Right renal cortex interstitium (tissue), 3 donors: ENCODE results near the gene DNAH11. TPM values are rescaled to one million over a fixed set of nuclear protein-coding genes. Genes with fewer than 3 reads are reported as not detected.
"Not testable (repeated sequence)": the region's sequence is repeated elsewhere in the genome, so short reads cannot be mapped to it uniquely, and the experiment has no call there.

Experiments
- DNase-seq, 3 donors: peaks; one replicate each; pipeline ENCODE4 v3.0.0-alpha.2; 2013; ENCODE audit warnings: low read depth in 3 of 3, low spot score in 2 of 3
- polyA plus RNA-seq, 3 donors: library from polyadenylated mRNA; unstranded; fragments of 120-200 nt; gene quantifications; one replicate each; pipeline ENCODE4 v1.2.1, GENCODE V29; 2013; ENCODE audit not compliant: insufficient read length in 3 of 3

DNAH11 gene
- polyA plus RNA-seq, 3 donors = 1.6 to 2.2 (median 1.9) TPM

GRCh38 chr7:21704359-21704758, 161.5 kb downstream of the DNAH11 start:
- no peak for DNase-seq

- no peak for DNase-seq
Observed at GRCh38 chr7:21706131-21706530, 163.3 kb downstream of the DNAH11 start.

GRCh38 chr7:21707566-21707965, 164.7 kb downstream of the DNAH11 start:
- DNase-seq = no peak

- DNase-seq = no peak
Observed at GRCh38 chr7:21708096-21708495, 165.3 kb downstream of the DNAH11 start.

GRCh38 chr7:21717323-21717722, 174.5 kb downstream of the DNAH11 start:
- DNase-seq = no peak

GRCh38 chr7:21718391-21718790, 175.6 kb downstream of the DNAH11 start:
- DNase-seq = no peak

GRCh38 chr7:21719846-21720245, 177.0 kb downstream of the DNAH11 start:
- DNase-seq = no peak

- DNase-seq = no peak
Observed at GRCh38 chr7:21722371-21722770, 179.5 kb downstream of the DNAH11 start.

- no peak for DNase-seq
Observed at GRCh38 chr7:21724562-21724961, 181.7 kb downstream of the DNAH11 start.

- no peak for DNase-seq
Observed at GRCh38 chr7:21730399-21730798, 187.6 kb downstream of the DNAH11 start.

- no peak for DNase-seq
Observed at GRCh38 chr7:21731977-21732376, 189.1 kb downstream of the DNAH11 start.

GRCh38 chr7:21732956-21733355, 190.1 kb downstream of the DNAH11 start:
- DNase-seq = not testable (repeated sequence)

- DNase-seq = no peak
Observed at GRCh38 chr7:21733837-21734236, 191.0 kb downstream of the DNAH11 start.

- DNase-seq = no peak
Observed at GRCh38 chr7:21743493-21743892, 200.7 kb downstream of the DNAH11 start.

GRCh38 chr7:21746949-21747348, 204.1 kb downstream of the DNAH11 start:
- no peak for DNase-seq

GRCh38 chr7:21747806-21748205, 205.0 kb downstream of the DNAH11 start:
- no peak for DNase-seq

GRCh38 chr7:21749378-21749777, 206.5 kb downstream of the DNAH11 start:
- DNase-seq = no peak

- no peak for DNase-seq
Observed at GRCh38 chr7:21753071-21753470, 210.2 kb downstream of the DNAH11 start.

- no peak for DNase-seq
Observed at GRCh38 chr7:21754963-21755362, 212.1 kb downstream of the DNAH11 start.

- DNase-seq = no peak
Observed at GRCh38 chr7:21757537-21758282, 214.9 kb downstream of the DNAH11 start.

- no peak for DNase-seq
Observed at GRCh38 chr7:21758286-21758685, 215.4 kb downstream of the DNAH11 start.

- DNase-seq = no peak
Observed at GRCh38 chr7:21762469-21762868, 219.6 kb downstream of the DNAH11 start.

- no peak for DNase-seq
Observed at GRCh38 chr7:21763818-21764217, 221.0 kb downstream of the DNAH11 start.
